K562 (cell line): ENCODE results near the gene HSPA8. TPM values are rescaled to one million over a fixed set of nuclear protein-coding genes. Genes with fewer than 3 reads are reported as not detected.

ENCODE experiments used
- CHD7 ChIP-seq: fragments of 200-600 bp; sonication (generic); IDR thresholded peaks from one replicate; pipeline ENCODE4 v1.6.1; 2012; ENCODE audit warnings: mild to moderate bottlenecking, low read depth, low read length, inconsistent platforms
- CREB1 ChIP-seq, 2 experiments: sonication (generic) in 1 of 2; formaldehyde crosslinking in 1 of 2; IDR thresholded peaks; 2 replicates each; pipeline versions ENCODE4 v1.6.1 to v1.8.0; 2012 to 2022; ENCODE audit warnings: inconsistent platforms in 1 of 2, mild to moderate bottlenecking in 1 of 2, missing genetic modification reagents in 1 of 2, moderate library complexity in 1 of 2
- GABPA ChIP-seq: fragments of 200-800 bp; sonication (Bioruptor generic); conservative IDR thresholded peaks from 2 replicates; pipeline ENCODE4 v1.6.1; 2016; ENCODE audit warnings: low read depth, missing genetic modification characterization, missing compliant biosample characterization
- GATAD2A ChIP-seq: fragments of 450-650 bp; IDR thresholded peaks from 2 replicates; pipeline ENCODE4 v1.6.1; 2017
- HINFP ChIP-seq: fragments of 450-650 bp; conservative IDR thresholded peaks from 2 replicates; pipeline ENCODE4 v1.6.1; 2016; ENCODE audit warnings: missing genetic modification characterization, low read depth, mild to moderate bottlenecking, control low read depth, missing compliant biosample characterization
- KLF10 ChIP-seq: fragments of 250-450 bp; sonication (Bioruptor Pico); IDR thresholded peaks from 2 replicates; pipeline ENCODE4 v1.6.1; 2021; ENCODE audit warnings: matching md5 sums
- NRF1 ChIP-seq, 2 experiments: fragments of 450-650 bp; IDR thresholded peaks in 1 of 2; conservative IDR thresholded peaks in 1 of 2; 2 replicates each; pipeline ENCODE4 v1.6.1; 2014; ENCODE audit warnings: mild to moderate bottlenecking in 2 of 2
- RBFOX2 ChIP-seq: fragments of 200-400 bp; formaldehyde crosslinking; IDR thresholded peaks from 2 replicates; pipeline ENCODE4 v1.6.1; 2017; ENCODE audit warnings: low read depth, mild to moderate bottlenecking, low read length, moderate library complexity
- ZNF146 ChIP-seq: IDR thresholded peaks from one replicate; pipeline ENCODE4 v1.6.1; 2018; ENCODE audit warnings: missing compliant biosample characterization; ENCODE audit not compliant: unreplicated experiment
- ZNF184 ChIP-seq: sonication (generic); formaldehyde crosslinking; IDR thresholded peaks from 2 replicates; pipeline ENCODE4 v1.5.0; 2020; ENCODE audit warnings: missing genetic modification reagents
- ZNF3 ChIP-seq: fragments of 250-450 bp; sonication (Bioruptor Pico); IDR thresholded peaks from 2 replicates; pipeline ENCODE4 v1.5.0; 2021; ENCODE audit warnings: mild to moderate bottlenecking, moderate library complexity
- ZNF830 ChIP-seq: fragments of 250-450 bp; sonication (Bioruptor Pico); IDR thresholded peaks from 2 replicates; pipeline ENCODE4 v1.5.0; 2021; ENCODE audit warnings: mild to moderate bottlenecking
- polyA plus RNA-seq, 8 experiments: library from polyadenylated mRNA; depleted of rRNA in 4 of 8; stranded (reverse) in 5 of 8; unstranded in 3 of 8; fragments of >200 nt; fragmentation: Nextera tagmentation in 2 of 8; fragmentation: Illumina TruSeq in 1 of 8; extraction: Ambion mirVana in 2 of 8; extraction: Trizol in 1 of 8; gene quantifications; 2 replicates each; pipeline versions ENCODE4 v1.2.1 to v1.2.3, GENCODE V29; 2011 to 2014; ENCODE audit warnings: inconsistent platforms in 1 of 8, missing spikeins in 1 of 8
- total RNA-seq, 7 experiments: library from RNA; depleted of rRNA in 6 of 7; stranded (reverse); fragments of >200 nt in 6 of 7; fragmentation: Illumina TruSeq in 2 of 7; extraction: Trizol in 2 of 7; gene quantifications; 2 replicates each; pipeline versions ENCODE4 v1.2.1 to v1.2.3, GENCODE V29; 2011 to 2021; ENCODE audit warnings: low replicate concordance in 1 of 7

The HSPA8 gene
- total and polyA plus RNA-seq, 9 of the 15 experiments (the other 6 are each of a cell fraction or from before 2014, with no cell fraction given): 1,250 to 3,966 (median 2,773) TPM

GRCh38 chr11:123061403-123062157 is at the start of gene HSPA8 (continued):
- no peak for TF ChIP-seq KLF10 (CRISPR knock-in tag)
- TF ChIP-seq ZNF184 (CRISPR knock-in tag): no peak
- TF ChIP-seq HINFP (tag): no peak
- TF ChIP-seq CHD7: no peak
- TF ChIP-seq GATAD2A: no peak
- no peak for TF ChIP-seq GABPA (tag)
- TF ChIP-seq NRF1 (conservative IDR thresholded peaks at IDR 0.05 in 1 of 2, IDR thresholded peaks at IDR 0.05 in 1 of 2): no peak
- 0 out of 2 replicates have a peak, but pooled peaks have one; percentile 24 for TF ChIP-seq ZNF830 (CRISPR knock-in tag)
- no peak for TF ChIP-seq ZNF146 (CRISPR knock-in tag)
- TF ChIP-seq RBFOX2: peak; percentile 96
- TF ChIP-seq ZNF3 (CRISPR knock-in tag): no peak
- TF ChIP-seq CREB1 (IDR thresholded peaks at IDR 0.05): no peak
- no peak for TF ChIP-seq CREB1 (CRISPR knock-in tag; IDR thresholded peaks at IDR 0.05)
